ENCODE data around the gene LRRFIP1.

Gene LRRFIP1

DNA sequence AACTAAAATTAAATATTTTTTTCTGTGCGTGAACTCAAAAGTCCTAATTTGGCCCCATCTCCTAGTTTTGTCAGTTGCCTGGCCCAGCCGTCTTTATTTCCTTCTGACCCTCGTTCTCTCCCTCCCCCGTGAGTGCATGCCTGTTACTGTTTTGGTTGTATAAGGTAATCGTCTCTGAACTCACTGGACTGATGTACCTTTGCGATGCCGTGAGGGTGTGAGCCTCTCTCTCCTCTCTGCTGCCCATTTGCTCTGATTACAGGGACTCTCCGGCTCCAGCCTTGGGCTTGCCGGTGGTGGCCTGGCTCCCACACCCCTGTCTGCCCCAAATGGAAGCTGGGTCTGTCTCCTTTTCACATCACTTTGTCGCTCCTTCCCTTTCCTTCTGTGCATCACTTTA lies 104.7 kb downstream of the LRRFIP1 start:
- TF ChIP-seq SIN3A (IDR thresholded peaks at IDR 0.05; ENCODE audit: borderline replicate concordance, insufficient read depth, low read length) (no peak), POLR2AphosphoS5 (IDR thresholded peaks at IDR 0.05; ENCODE audit: low read depth, low read length) (no peak), FOXP2 (optimal IDR thresholded peaks at IDR 0.05; ENCODE audit: borderline replicate concordance, extremely low read depth, extremely low read length, insufficient read depth) (no peak)

DNA sequence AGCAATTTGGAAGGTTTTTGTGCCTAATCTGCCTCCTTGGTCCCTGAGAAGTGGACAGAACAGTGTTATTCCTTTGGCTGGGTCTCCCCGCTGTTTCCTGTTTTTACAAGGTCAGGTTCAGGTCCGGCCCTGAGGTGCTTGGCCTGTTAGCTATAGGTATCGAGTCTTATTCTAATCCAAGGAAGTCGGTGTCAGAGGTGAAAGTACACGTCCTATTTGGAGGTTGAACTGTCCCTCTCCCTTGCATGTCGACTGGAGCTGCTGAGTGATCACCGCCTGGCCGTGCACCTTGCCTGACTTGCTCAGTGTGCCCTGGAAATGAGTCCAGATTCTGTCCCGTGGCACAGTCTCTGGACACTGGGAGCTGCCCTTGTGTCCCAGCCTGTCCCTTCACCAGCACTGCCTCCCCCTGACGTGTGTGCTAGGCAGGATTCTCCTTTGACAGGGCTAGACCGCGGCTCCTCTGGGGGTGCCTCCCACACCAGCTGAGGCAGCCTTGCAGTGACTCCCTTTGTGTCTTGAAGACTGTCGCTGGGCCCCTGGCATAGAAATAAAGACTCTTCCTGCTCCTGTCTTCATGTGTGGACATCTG lies 105.5 kb downstream of the LRRFIP1 start:
- no peak for TF ChIP-seq SIN3A (IDR thresholded peaks at IDR 0.05; ENCODE audit: borderline replicate concordance, insufficient read depth, low read length)

DNA sequence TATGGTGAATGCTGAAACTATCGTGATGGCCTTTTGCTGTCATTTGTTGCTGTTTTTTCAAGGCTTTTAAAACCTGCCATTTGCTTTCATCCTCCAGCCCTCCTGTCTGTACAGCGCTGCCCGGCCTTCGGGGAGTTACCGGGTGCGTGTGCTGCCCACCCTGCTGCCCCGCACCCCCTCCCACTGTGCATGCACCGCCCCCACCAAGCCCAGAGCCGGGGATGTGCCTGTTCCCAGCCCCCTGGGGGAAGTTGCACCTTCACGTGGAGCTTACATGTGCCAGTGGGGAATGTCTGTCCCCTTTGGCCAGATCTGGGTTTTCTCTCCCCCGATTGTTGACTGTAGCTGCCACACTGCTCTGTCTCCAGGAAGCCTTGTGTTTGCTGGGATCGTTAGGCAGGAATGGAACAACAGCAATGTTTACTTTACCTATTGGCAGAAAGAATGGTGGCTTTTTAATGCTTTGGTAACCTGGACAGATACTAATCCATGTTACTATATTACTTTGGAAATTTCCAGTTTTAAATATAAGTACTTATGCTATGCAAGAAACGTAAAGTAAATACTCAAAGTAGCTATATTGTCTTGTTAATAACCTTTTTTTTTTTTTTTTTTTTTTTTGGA lies 106.4 kb downstream of the LRRFIP1 start:
- TF ChIP-seq, protein P1, sequence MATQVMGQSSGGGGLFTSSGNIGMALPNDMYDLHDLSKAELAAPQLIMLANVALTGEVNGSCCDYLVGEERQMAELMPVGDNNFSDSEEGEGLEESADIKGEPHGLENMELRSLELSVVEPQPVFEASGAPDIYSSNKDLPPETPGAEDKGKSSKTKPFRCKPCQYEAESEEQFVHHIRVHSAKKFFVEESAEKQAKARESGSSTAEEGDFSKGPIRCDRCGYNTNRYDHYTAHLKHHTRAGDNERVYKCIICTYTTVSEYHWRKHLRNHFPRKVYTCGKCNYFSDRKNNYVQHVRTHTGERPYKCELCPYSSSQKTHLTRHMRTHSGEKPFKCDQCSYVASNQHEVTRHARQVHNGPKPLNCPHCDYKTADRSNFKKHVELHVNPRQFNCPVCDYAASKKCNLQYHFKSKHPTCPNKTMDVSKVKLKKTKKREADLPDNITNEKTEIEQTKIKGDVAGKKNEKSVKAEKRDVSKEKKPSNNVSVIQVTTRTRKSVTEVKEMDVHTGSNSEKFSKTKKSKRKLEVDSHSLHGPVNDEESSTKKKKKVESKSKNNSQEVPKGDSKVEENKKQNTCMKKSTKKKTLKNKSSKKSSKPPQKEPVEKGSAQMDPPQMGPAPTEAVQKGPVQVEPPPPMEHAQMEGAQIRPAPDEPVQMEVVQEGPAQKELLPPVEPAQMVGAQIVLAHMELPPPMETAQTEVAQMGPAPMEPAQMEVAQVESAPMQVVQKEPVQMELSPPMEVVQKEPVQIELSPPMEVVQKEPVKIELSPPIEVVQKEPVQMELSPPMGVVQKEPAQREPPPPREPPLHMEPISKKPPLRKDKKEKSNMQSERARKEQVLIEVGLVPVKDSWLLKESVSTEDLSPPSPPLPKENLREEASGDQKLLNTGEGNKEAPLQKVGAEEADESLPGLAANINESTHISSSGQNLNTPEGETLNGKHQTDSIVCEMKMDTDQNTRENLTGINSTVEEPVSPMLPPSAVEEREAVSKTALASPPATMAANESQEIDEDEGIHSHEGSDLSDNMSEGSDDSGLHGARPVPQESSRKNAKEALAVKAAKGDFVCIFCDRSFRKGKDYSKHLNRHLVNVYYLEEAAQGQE (IDR thresholded peaks at IDR 0.05; ENCODE audit: insufficient read depth in 1 of 2, low read depth in 2 of 2, low read length in 2 of 2) = no peak
- no peak for TF ChIP-seq POLR2AphosphoS5 (IDR thresholded peaks at IDR 0.05; ENCODE audit: low read depth, low read length)
- TF ChIP-seq TAF1 (IDR thresholded peaks at IDR 0.05; ENCODE audit: borderline replicate concordance, insufficient read depth, low read length) = no peak
- no peak for TF ChIP-seq FOXP2 (optimal IDR thresholded peaks at IDR 0.05; ENCODE audit: borderline replicate concordance, extremely low read depth, extremely low read length, insufficient read depth)
- no peak for TF ChIP-seq SIN3A (IDR thresholded peaks at IDR 0.05; ENCODE audit: borderline replicate concordance, insufficient read depth, low read length)

DNA sequence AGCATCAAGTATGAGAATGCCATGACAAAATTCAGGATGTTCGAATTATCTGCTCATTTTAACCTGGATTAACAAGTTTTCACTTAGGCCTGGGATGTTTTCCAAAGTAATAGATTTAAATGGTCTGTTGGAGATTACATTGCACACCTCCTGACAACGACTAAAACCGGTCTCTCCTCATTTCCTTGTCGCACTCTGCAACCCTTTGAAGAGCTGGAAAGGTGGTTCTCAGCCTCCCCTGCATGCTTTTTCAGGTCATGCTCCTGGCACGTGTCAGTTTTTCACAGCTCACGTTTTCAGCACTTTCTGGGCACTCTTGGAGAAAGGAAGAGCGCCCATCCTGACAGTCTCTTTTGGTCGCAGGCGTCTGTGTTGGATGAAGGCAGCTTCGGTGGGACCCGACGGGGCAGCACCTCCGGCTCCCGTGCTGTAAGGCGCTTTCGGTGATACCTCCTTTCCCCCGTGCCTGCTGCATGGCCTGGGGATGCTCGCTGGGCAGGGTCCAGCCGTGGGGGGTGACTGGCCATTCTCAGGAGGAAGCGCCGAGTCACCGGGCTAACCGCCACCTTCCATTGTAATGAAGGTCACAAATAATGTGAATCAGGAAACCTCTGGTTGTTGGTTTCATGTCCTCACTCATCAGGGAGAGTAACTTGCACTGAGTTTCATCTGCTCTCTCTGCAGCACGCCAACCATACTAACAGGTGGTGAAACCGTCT lies 107.7 kb downstream of the LRRFIP1 start:
- TF ChIP-seq FOXP2 (optimal IDR thresholded peaks at IDR 0.05; ENCODE audit: borderline replicate concordance, extremely low read depth, extremely low read length, insufficient read depth) (no peak), TAF1 (IDR thresholded peaks at IDR 0.05; ENCODE audit: borderline replicate concordance, insufficient read depth, low read length) (no peak), SIN3A (IDR thresholded peaks at IDR 0.05; ENCODE audit: borderline replicate concordance, insufficient read depth, low read length) (no peak), POLR2AphosphoS5 (IDR thresholded peaks at IDR 0.05; ENCODE audit: low read depth, low read length) (no peak)
- TF ChIP-seq, protein P1 (IDR thresholded peaks at IDR 0.05; ENCODE audit: insufficient read depth in 1 of 2, low read depth in 2 of 2, low read length in 2 of 2) = no peak

DNA sequence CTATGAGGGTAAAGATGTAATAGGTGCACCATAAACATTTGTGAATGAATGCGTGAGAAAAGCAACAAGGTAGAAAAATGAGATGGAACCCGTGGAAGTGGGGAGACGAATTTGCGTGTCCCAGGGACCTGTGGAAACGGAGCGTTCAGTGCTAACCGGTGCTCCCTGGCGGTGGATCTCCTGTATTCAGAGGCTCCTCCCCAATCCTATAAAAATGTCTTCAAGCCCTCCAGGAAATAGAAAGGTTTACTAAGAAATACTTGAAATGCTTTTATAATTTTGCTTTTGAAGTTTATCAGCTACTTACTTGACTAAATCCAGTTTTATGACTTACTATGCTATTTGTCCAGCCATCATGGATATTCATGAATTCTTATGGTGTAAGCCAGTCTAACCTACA lies 108.4 kb downstream of the LRRFIP1 start:
- TF ChIP-seq FOXP2 (optimal IDR thresholded peaks at IDR 0.05; ENCODE audit: borderline replicate concordance, extremely low read depth, extremely low read length, insufficient read depth) (no peak), POLR2AphosphoS5 (IDR thresholded peaks at IDR 0.05; ENCODE audit: low read depth, low read length) (no peak), TAF1 (IDR thresholded peaks at IDR 0.05; ENCODE audit: borderline replicate concordance, insufficient read depth, low read length) (no peak)

DNA sequence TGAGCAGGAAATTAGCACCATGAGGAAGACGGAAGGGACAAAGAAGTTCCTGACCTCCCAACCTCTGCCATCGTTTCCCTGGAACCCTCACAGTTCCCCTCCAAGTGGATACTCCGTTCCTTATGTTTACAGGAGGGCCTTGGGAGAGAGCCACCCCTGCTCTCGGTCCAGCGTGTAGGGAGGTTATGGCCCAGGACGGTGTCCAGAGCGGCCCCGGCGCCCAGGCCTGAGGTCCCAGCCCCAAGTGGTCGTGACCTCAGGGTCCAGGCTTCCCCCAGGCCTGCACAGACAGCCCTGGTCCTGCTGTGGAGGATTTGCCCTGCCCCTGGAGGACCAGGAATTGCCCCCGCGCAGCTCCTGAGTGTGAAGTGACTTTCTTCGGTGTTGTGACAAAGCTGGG lies 109.4 kb downstream of the LRRFIP1 start:
- TF ChIP-seq TAF1 (IDR thresholded peaks at IDR 0.05; ENCODE audit: borderline replicate concordance, insufficient read depth, low read length) (no peak), SIN3A (IDR thresholded peaks at IDR 0.05; ENCODE audit: borderline replicate concordance, insufficient read depth, low read length) (no peak), POLR2AphosphoS5 (IDR thresholded peaks at IDR 0.05; ENCODE audit: low read depth, low read length) (no peak)
- TF ChIP-seq, protein P1 (IDR thresholded peaks at IDR 0.05; ENCODE audit: insufficient read depth in 1 of 2, low read depth in 2 of 2, low read length in 2 of 2) = no peak
